Mucosa of descending colon (tissue), 3 donors: ENCODE measurements around the gene LRP3. TPM values are rescaled to one million over a fixed set of nuclear protein-coding genes. Genes with fewer than 3 reads are reported as not detected.
A peak's percentile ranks its signal among the peaks of the same experiment; 100 is the strongest.

Experiments
- ATAC-seq: fragments of 200-7000 bp; cut with Tn5 transposase; one replicate; pipeline ENCODE4 v1.9.1; 2020; ENCODE audit warnings: mild to moderate bottlenecking, moderate library complexity
- DNase-seq, 3 donors: peaks; one replicate each; pipeline ENCODE4 v3.0.0-alpha.2; 2020
- H3K36me3 ChIP-seq: fragments of 200-600 bp; one replicate; pipeline ENCODE4 v1.8.0; 2021; ENCODE audit warnings: low read depth, mild to moderate bottlenecking
- H3K4me1 ChIP-seq: fragments of 200-600 bp; one replicate; pipeline ENCODE4 v1.8.0; 2021; ENCODE audit warnings: low read depth, mild to moderate bottlenecking
- H3K4me3 ChIP-seq: fragments of 200-600 bp; one replicate; pipeline ENCODE4 v1.8.0; 2021; ENCODE audit warnings: mild to moderate bottlenecking
- H3K9me3 ChIP-seq: fragments of 200-600 bp; one replicate; pipeline ENCODE4 v1.8.0; 2021; ENCODE audit warnings: mild to moderate bottlenecking
- intact Hi-C, 2 donors: fragments of 100-400 bp; cut with DNase I in 1 of 2; cut with micrococcal nuclease in 1 of 2; formaldehyde crosslinking; loops; one replicate each; pipeline versions ENCODE4 v1.11.0 to v1.11.1; 2022; cut with DNase I, micrococcal nuclease
- total RNA-seq, 3 donors: library from RNA; stranded (reverse); fragmentation: NEBNext Ultra II Directional in 2 of 3; extraction: Animal tissue kit (Norgen Biotek cat#: 25700) in 2 of 3; gene quantifications; one replicate each; pipeline versions ENCODE4 v1.2.1 to v1.2.4, GENCODE V29; 2021 to 2023
- TF ChIP-seq, protein P1 (sequence below): fragments of 200-600 bp; IDR thresholded peaks from one replicate; pipeline ENCODE4 v1.8.0; 2022; ENCODE audit warnings: antibody characterized with exemption, mild to moderate bottlenecking
- donor health status: DM: no; HTN: no; CAD: no; lungs with moderate emphysema.
- donor health status: DM: no; HTN: no; CAD: no.
- donor health status: DM: no; HTN: yes; CAD: no.

LRP3 gene
- total RNA-seq, 3 donors from 2014 or later, result 6.2 to 26.2 (median 7.4) TPM

DNA sequence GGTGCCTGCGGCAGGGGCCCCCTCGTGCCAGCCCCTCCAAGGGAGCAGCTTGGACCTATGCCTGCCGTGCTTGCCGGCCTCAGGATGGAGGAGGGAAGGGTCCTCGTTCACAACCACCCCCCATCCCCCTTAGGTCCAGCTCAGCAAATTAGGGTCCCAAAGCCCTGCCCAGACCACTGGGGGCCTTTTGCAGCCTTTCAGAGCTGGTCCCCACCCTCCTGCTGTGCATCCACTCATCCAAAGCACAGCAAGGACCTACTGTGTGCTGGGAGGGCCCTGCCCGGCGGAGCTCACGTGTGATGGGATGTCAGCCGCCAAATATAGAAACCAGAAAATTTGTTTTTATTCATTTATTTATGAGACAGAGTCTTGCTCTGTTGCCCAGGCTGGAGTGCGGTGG, 48.0 kb downstream of the LRP3 start:
- H3K9me3 ChIP-seq, result peaks cover 9% of the 10 kb centered on the region
- ATAC-seq, result no peak
- H3K4me1 ChIP-seq, result peaks cover 11% of the 10 kb centered on the region
- H3K36me3 ChIP-seq, result no peaks in the 10 kb centered on the region
- DNase-seq, result no peak
- intact Hi-C loops, result loop anchor here (5.0 kb wide), 2 partner anchors 160 to 165 kb away; no protein-coding TSS in a partner anchor
- TF ChIP-seq, protein P1, sequence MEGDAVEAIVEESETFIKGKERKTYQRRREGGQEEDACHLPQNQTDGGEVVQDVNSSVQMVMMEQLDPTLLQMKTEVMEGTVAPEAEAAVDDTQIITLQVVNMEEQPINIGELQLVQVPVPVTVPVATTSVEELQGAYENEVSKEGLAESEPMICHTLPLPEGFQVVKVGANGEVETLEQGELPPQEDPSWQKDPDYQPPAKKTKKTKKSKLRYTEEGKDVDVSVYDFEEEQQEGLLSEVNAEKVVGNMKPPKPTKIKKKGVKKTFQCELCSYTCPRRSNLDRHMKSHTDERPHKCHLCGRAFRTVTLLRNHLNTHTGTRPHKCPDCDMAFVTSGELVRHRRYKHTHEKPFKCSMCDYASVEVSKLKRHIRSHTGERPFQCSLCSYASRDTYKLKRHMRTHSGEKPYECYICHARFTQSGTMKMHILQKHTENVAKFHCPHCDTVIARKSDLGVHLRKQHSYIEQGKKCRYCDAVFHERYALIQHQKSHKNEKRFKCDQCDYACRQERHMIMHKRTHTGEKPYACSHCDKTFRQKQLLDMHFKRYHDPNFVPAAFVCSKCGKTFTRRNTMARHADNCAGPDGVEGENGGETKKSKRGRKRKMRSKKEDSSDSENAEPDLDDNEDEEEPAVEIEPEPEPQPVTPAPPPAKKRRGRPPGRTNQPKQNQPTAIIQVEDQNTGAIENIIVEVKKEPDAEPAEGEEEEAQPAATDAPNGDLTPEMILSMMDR, result no peak
- no peak overlapping the region for H3K4me3 ChIP-seq

DNA sequence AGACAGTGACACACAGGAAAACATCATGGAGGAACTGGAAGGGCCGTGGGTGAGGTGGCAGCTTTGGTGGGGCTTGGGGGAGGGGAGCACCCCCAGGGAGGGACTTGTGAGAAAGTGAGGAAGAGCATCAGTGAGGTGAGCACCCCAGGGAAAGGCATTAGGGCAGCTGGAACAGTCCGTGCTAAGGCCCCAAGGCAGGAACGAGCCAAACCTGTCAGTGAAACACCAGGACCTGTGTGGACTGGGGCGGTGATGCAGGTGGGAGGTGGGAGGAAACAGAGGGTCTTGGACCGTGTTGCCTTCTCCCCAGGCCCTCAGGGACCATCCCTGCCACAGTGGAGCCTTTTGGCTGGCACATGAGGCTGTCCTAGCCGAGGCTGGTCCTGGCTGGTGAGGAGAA, 48.8 kb downstream of the LRP3 start:
- peaks cover 11% of the 10 kb centered on the region for H3K4me1 ChIP-seq
- TF ChIP-seq, protein P1, result no peak
- peak in 1 of 3 donors; percentile 18 for DNase-seq
- H3K4me3 ChIP-seq, result no peak overlapping the region
- no peak for ATAC-seq
- intact Hi-C loops, result loop anchor here (5.0 kb wide), 2 partner anchors 159 to 164 kb away; no protein-coding TSS in a partner anchor
- no peaks in the 10 kb centered on the region for H3K36me3 ChIP-seq
- peaks cover 9% of the 10 kb centered on the region for H3K9me3 ChIP-seq

DNA sequence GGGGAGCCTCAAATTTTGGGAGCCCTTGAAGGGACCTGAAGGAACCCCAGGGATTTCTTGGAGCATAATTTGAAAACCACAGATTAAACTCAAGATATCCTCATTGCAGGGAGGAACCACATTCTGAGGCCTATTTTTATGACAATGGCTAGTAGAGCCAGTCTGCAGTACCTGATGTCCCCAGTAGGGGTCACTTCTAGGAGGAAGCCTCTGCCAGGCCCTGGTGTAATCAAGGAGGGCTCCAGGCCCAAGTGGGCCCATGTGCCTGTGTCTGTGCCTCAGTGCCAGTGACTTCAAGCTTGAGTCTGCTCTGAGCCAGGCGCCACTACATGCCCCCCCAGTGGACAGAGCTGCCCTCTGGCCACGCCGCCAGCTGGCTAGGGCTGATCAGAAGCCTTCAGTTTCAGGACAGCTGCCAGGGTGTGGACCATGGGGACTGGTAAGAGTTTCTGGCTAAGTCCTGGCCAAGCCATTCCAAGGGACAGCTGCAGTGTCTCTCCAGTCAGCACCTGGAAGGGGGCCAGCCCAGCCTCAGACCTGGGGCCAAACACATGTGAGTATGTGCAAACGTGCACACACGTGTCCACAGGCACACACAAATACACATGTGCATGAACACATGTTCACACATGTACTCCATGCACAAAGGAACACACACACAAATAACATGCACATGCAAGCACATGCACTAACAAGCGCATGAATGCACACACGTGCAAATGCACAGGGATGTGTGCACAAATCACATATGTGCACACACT, 52.0 kb downstream of the LRP3 start:
- Histone ChIP-seq H3K4me1 (peaks cover 8% of the 10 kb centered on the region), H3K4me3 (no peak overlapping the region), H3K9me3 (peaks cover 9% of the 10 kb centered on the region), H3K36me3 (no peaks in the 10 kb centered on the region)
- DNase-seq, result peak in 1 of 3 donors; percentile 52
- TF ChIP-seq, protein P1, result no peak
- intact Hi-C loops, result no loop called here
- no peak for ATAC-seq

DNA sequence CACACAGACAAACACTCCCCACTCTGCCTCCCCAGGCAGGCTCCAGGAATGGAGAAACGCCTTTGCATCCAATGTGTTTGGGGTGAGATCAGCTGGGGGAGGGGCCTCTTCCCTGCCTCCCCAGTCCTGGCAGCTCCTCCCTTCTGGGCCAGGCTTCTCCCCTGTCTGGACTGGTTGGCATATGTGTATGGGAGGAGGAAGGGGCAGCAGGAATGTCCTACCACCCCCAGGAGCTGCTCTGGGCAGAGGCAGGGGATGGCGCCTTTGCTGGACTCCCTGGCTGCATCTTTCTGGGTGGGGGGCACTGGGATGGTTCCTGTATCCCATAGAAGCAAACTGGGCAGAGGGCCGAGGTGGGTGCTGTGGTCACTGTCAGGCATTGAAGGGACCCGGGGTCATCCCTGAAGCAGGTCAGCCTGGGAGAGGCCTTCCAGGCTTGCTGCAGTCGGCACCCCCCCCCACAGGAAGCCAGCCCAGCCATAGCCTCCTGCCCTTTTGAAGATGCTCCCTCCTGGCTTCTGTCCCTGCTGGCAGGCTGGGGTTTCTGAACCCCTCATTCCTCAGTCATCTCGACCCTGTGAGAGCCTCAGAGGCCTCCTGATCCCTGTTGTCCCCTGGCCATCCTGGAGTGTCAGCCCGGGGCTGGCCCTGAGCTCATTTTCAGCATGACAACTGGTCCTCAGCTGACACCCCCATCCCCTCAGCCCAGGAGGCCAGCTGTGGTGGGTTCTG, 52.7 kb downstream of the LRP3 start:
- Histone ChIP-seq H3K4me3 (no peak overlapping the region), H3K4me1 (peaks cover under 1% of the 10 kb centered on the region), H3K9me3 (peaks cover 9% of the 10 kb centered on the region), H3K36me3 (no peaks in the 10 kb centered on the region)
- intact Hi-C loops, result no loop called here
- DNase-seq (peak in 1 of 3 donors; percentile 37), ATAC-seq (no peak)
- TF ChIP-seq, protein P1, result no peak

DNA sequence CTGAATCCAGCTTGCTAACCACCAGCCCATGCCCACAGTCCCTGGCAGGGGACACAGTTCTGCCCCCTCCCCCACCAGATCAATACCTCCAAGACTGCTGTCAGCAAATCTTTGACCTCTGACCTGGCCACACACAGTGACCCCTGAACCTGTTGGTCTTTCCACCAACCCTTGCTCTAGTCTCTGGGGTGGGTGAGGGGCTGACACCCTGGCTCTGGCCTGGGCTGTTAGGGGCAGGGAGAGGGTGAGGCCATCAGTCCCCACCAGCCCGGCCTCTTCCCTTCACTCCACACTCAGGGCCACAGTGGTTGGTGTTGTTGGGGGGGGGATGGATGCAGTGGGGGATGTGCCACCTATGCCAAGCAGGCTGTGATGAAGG, 53.3 kb downstream of the LRP3 start:
- intact Hi-C loops, result no loop called here
- no peaks in the 10 kb centered on the region for H3K36me3 ChIP-seq
- no peaks in the 10 kb centered on the region for H3K4me1 ChIP-seq
- peaks cover 9% of the 10 kb centered on the region for H3K9me3 ChIP-seq
- TF ChIP-seq, protein P1, result no peak
- no peak for DNase-seq
- ATAC-seq, result no peak
- H3K4me3 ChIP-seq, result no peak overlapping the region
